Testis (tissue), 3 donors: Measurements from ENCODE around the gene NKX2-2. TPM values are rescaled to one million over a fixed set of nuclear protein-coding genes. Genes with fewer than 3 reads are reported as not detected.

Source experiments
- DNase-seq: peaks from one replicate; pipeline ENCODE4 v3.0.0-alpha.2; 2019
- H3K27ac ChIP-seq, 2 donors: fragments of 200-600 bp; sonication (generic); one replicate each; pipeline ENCODE4 v1.5.1; 2019
- H3K27me3 ChIP-seq: fragments of 200-600 bp; sonication (generic); one replicate; pipeline ENCODE4 v1.5.1; 2019
- H3K36me3 ChIP-seq: fragments of 200-600 bp; sonication (generic); one replicate; pipeline ENCODE4 v1.5.1; 2017; ENCODE audit warnings: low read depth; ENCODE audit errors: missing control alignments
- H3K4me1 ChIP-seq: fragments of 200-600 bp; sonication (generic); one replicate; pipeline ENCODE4 v1.5.1; 2019
- H3K4me3 ChIP-seq, 2 donors: fragments of 200-600 bp; sonication (generic); one replicate each; pipeline ENCODE4 v1.5.1; 2017 to 2019
- H3K9me3 ChIP-seq: fragments of 200-600 bp; sonication (generic); one replicate; pipeline ENCODE4 v1.5.1; 2017
- POLR2A ChIP-seq: fragments of 450-650 bp; IDR thresholded peaks from one replicate; pipeline ENCODE4 v1.6.1; 2017; ENCODE audit warnings: antibody characterized with exemption, mild to moderate bottlenecking, moderate library complexity
- WGBS, 2 donors: methylation state at CpG; one replicate each; pipeline ENCODE4 v1.1.5; 2018; 5-methylcytosine and 5-hydroxymethylcytosine counted together
- intact Hi-C: fragments of 100-400 bp; cut with DNase I; formaldehyde crosslinking; loops from one replicate; pipeline ENCODE4 v1.15.1; 2023; ENCODE audit warnings: low total_unique reads
- polyA plus RNA-seq: library from polyadenylated mRNA; stranded (reverse); fragments of 350-450 nt; fragmentation: Illumina TruSeq; extraction: RNeasy Lipid Tissue Mini Kit (QIAGEN cat#74804); gene quantifications from one replicate; pipeline ENCODE4 v1.2.3, GENCODE V29; 2014; ENCODE audit warnings: low read depth, low replicate concordance; ENCODE audit not compliant: insufficient read depth
- total RNA-seq, 2 donors: library from RNA; depleted of rRNA; stranded (reverse); fragments of >200 nt; gene quantifications; one replicate each; pipeline ENCODE4 v1.2.3, GENCODE V29; 2016
- TF ChIP-seq, protein P1 (sequence below), 3 experiments: fragments of 450-650 bp in 2 of 3; fragments of 200-600 bp in 1 of 3; sonication (generic) in 1 of 3; IDR thresholded peaks; one replicate each; pipeline ENCODE4 v1.5.1; 2016 to 2019; ENCODE audit warnings: antibody characterized with exemption in 3 of 3, mild to moderate bottlenecking in 2 of 3, moderate library complexity in 1 of 3

NKX2-2 gene
- total and polyA plus RNA-seq, 3 donors from 2014 or later = 0.16 TPM; not detected in 2

DNA sequence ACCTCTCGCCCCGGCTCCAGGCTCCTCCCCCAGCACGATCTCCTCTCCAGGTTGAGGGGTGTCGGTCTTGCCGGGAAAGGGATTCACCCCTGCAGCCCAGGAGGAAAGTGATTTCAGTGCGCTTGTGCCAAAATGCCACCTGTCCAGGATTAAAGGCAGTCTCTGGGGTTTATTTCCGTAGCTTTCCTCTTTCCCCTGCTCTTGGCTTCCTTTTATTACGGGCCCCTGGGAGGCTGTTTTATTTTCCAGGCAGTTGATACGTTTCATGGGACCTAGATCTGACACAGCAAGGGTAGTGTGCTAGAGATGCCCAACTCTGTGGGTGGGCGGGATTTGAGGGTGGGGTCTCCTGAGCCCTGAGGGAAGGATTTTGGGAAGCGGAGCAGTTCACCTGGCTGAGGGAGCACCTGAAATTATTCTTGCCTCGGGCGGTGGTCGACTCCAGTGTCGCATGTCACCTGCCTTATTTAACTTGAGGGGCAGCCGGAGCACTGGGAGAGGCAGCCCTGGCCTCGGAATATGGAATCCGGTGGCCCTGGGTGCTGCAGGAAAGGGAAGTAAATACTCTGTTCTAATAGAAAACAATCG, 9.5 kb upstream of the NKX2-2 start:
- 2 to 3% methylated on average over 18 to 19 of the region's 19 CpGs for WGBS, 2 donors
- no peaks in the 10 kb centered on the region for H3K4me1 ChIP-seq
- H3K27ac ChIP-seq = no peak overlapping the region
- DNase-seq = no peak
- TF ChIP-seq POLR2A = no peak
- TF ChIP-seq, protein P1, sequence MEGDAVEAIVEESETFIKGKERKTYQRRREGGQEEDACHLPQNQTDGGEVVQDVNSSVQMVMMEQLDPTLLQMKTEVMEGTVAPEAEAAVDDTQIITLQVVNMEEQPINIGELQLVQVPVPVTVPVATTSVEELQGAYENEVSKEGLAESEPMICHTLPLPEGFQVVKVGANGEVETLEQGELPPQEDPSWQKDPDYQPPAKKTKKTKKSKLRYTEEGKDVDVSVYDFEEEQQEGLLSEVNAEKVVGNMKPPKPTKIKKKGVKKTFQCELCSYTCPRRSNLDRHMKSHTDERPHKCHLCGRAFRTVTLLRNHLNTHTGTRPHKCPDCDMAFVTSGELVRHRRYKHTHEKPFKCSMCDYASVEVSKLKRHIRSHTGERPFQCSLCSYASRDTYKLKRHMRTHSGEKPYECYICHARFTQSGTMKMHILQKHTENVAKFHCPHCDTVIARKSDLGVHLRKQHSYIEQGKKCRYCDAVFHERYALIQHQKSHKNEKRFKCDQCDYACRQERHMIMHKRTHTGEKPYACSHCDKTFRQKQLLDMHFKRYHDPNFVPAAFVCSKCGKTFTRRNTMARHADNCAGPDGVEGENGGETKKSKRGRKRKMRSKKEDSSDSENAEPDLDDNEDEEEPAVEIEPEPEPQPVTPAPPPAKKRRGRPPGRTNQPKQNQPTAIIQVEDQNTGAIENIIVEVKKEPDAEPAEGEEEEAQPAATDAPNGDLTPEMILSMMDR (IDR thresholded peaks at IDR 0.05) = no peak
- no peaks in the 10 kb centered on the region for H3K27me3 ChIP-seq
- no peak overlapping the region for H3K4me3 ChIP-seq
- intact Hi-C loops = no loop called here
- no peaks in the 10 kb centered on the region for H3K36me3 ChIP-seq
- no peaks in the 10 kb centered on the region for H3K9me3 ChIP-seq

DNA sequence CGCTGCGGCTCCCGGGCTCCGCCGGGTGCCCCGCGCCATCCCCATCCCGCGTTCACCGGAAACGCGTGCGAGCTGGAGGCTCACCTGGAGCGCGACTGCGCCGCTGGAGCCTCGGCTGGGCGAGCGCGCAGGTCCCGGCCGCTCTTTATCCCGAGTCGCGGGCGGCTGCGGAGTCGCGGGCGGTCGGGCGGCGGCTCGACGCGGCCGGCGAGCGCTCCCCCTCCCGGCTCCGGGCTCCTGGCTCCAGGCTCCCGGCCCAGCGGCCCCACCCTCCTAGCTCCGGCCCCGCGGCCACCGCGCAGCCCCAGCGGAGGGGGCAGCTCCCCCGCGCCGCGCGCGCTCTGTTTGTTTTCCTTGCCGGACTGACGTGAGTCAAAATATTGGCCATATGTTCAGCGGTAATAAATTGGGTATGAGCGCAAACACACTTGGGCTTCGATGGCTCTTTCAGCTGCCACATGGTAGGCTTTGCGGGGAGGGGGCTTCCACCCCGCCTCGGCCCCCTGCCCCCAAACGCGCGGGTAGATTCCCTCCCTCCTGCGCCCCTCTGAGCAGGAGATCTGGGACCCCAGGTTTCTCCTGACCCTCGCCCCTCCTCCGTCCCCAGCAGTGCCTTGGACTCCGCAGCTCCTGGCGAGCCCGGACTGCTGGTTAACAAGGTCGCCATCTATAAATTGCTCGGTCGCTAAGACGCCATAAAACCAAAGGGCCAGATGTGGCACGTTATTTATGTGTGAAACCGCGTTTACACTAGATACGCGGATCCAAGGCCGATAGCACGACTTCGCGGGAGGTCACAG, 8.8 kb upstream of the NKX2-2 start:
- 0 to 2% methylated on average over 5 to 53 of the region's 86 CpGs for WGBS, 2 donors
- no peaks in the 10 kb centered on the region for H3K9me3 ChIP-seq
- no peaks in the 10 kb centered on the region for H3K27me3 ChIP-seq
- H3K4me1 ChIP-seq = no peaks in the 10 kb centered on the region
- TF ChIP-seq, protein P1 (IDR thresholded peaks at IDR 0.05) = no peak
- no peak for TF ChIP-seq POLR2A
- intact Hi-C loops = no loop called here
- no peak for DNase-seq
- peak overlapping the region; percentile 15 to 18 for H3K4me3 ChIP-seq
- H3K27ac ChIP-seq = no peak overlapping the region
- no peaks in the 10 kb centered on the region for H3K36me3 ChIP-seq

DNA sequence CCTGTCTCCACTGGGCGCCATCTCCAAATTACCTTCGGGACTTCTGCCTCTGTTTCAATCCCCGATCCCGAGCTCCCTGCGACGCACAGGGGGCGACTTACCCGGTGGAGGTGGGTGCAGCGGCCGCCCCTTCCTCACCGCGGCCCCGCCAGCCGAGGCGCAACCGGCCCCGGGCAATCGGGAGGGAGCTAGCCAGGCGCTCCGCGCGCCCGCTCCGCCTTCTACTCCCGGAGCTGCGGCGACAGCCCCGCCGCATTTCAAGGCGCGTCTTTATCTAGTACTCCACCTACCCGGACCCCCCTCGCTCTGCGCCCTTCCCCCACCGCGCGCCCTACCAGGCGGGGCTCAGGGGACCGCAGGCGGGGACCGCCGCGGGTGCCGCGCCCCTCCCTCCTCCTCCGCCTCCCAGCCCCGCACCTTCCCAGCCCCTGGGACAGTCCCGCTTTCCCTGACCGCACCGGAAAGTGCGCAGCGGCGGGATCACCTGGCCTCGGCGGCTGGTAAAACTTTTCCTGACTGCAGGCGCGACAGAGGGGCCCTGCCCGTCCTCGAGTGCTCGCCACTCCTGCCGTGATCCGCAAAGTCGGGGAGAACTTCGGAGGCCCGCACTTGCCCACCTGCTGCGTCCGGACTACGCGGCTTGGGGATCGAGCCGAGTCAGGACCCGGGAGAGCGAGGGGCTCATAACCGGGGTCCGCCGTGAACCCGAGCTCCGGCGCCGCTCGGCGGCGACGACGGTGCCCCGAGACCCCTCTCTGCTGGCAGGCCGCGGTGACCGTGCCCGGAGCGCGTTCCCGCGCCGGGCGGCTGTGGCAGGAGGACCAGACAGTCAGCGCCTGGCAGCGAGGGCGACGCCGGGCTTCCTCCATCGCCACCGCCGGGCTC, 8.0 kb upstream of the NKX2-2 start:
- Histone ChIP-seq H3K9me3 (no peaks in the 10 kb centered on the region), H3K27ac (no peak overlapping the region), H3K36me3 (no peaks in the 10 kb centered on the region), H3K4me1 (no peaks in the 10 kb centered on the region), H3K4me3 (peak overlapping the region; percentile 15 to 18), H3K27me3 (no peaks in the 10 kb centered on the region)
- intact Hi-C loops = no loop called here
- 0% methylated on average over 8 to 69 of the region's 104 CpGs for WGBS, 2 donors
- TF ChIP-seq POLR2A = no peak
- TF ChIP-seq, protein P1 (IDR thresholded peaks at IDR 0.05) = no peak
- no peak for DNase-seq

DNA sequence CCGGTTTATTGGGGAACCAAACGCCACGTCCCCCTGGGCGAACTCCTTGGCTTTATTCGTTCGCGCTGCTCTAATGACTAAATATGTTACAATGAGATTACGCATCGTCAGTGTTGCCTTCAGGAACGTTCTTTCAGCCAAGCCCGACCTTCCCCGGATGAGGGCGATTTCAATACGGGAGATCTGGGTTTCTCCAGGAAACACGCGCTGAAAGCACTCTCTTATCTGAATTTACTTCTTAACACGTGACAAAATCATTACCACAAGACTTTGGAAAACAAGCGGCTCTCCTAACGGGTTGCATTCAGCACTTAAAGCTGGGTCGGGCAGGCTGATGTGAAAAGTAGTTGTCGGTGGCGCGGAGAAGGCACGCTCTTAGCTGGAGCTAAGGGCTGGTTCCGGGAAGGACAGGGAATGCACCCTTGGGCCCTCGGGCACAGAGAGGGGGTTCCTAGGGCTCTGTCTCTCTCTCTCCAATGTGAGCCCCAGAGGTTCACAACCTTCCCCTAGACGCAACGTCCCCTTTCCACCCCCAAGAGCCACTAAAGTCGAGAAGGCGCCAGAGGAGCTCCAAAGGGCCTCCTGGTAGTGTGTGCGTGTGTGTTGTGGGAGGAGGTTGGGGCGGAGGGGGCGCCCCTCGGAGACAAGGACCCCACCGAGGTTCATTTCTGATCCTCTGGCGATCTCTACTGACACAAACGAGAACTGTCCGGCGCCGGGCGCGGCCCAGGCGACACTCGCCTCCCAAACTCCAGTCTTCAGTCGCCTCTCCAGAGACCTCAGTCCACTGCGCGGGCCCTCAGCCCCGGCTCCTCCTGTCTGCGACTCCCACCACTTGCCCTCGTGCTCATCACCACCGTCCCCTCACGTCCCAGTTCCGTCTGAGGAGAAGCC, 7.1 kb upstream of the NKX2-2 start:
- H3K4me1 ChIP-seq = no peaks in the 10 kb centered on the region
- H3K36me3 ChIP-seq = no peaks in the 10 kb centered on the region
- TF ChIP-seq, protein P1 (IDR thresholded peaks at IDR 0.05) = no peak
- TF ChIP-seq POLR2A = no peak
- intact Hi-C loops = no loop called here
- no peaks in the 10 kb centered on the region for H3K9me3 ChIP-seq
- H3K27ac ChIP-seq = no peak overlapping the region
- H3K27me3 ChIP-seq = no peaks in the 10 kb centered on the region
- DNase-seq = no peak
- H3K4me3 ChIP-seq = no peak overlapping the region
- 1% methylated on average over 50 to 53 of the region's 53 CpGs for WGBS, 2 donors
